Naive thymus-derived CD8-positive, alpha-beta T cell (primary cell): ENCODE results near the gene DHFR. TPM values are rescaled to one million over a fixed set of nuclear protein-coding genes. Genes with fewer than 3 reads are reported as not detected.
A peak's percentile ranks its signal among the peaks of the same experiment; 100 is the strongest.

Experiments
- ATAC-seq, 2 donors: fragments of 150-1000 bp; cut with Tn5 transposase in 1 of 2; sonication (Bioruptor Pico), chemical (Tn5 transposase) in 1 of 2; 1 replicate in 1 of 2; 2 replicates in 1 of 2; pipeline ENCODE4 v1.10.0; 2021; ENCODE audit warnings: mild to moderate bottlenecking in 2 of 2, moderate library complexity in 2 of 2
- POLR2A ChIA-PET: fragments of 350-600 bp; sonication (Branson Sonifier 250); formaldehyde crosslinking; loops from one replicate; lab custom pipeline; 2021; ENCODE audit warnings: antibody characterized with exemption; lab: Charles Lee
- DNase-seq, 10 donors: peaks; one replicate each; pipeline versions ENCODE4 v3.0.0 to v3.0.0-alpha.2; 2020 to 2022
- H3K27ac Mint-ChIP-seq, 10 donors: one replicate each; pipeline ENCODE4 v1.8.0; 2020 to 2022; ENCODE audit warnings: mild to moderate bottlenecking in 10 of 10, mixed read lengths in 10 of 10, moderate library complexity in 4 of 10, inconsistent platforms in 1 of 10
- H3K27me3 Mint-ChIP-seq, 5 donors: one replicate each; pipeline ENCODE4 v1.8.0; 2021 to 2022; ENCODE audit warnings: mixed read lengths in 5 of 5
- H3K36me3 Mint-ChIP-seq, 3 donors: one replicate each; pipeline ENCODE4 v1.8.0; 2020 to 2022; ENCODE audit warnings: mixed read lengths in 3 of 3, mild to moderate bottlenecking in 2 of 3, inconsistent platforms in 1 of 3
- H3K4me1 Mint-ChIP-seq, 4 donors: one replicate each; pipeline ENCODE4 v1.8.0; 2021 to 2022; ENCODE audit warnings: mixed read lengths in 4 of 4
- H3K4me3 Mint-ChIP-seq, 10 donors: one replicate each; pipeline ENCODE4 v1.8.0; 2020 to 2022; ENCODE audit warnings: mild to moderate bottlenecking in 10 of 10, mixed read lengths in 10 of 10, moderate library complexity in 6 of 10, inconsistent platforms in 1 of 10
- H3K9me3 Mint-ChIP-seq, 9 donors: one replicate each; pipeline ENCODE4 v1.8.0; 2020 to 2022; ENCODE audit warnings: mixed read lengths in 9 of 9, mild to moderate bottlenecking in 3 of 9, inconsistent platforms in 1 of 9, moderate library complexity in 1 of 9
- polyA plus RNA-seq, 3 donors: library from polyadenylated mRNA; unstranded; fragments of 300-500 nt; fragmentation: Illumina TruSeq; gene quantifications; one replicate each; pipeline ENCODE4 v1.2.3, GENCODE V29; 2021
- total RNA-seq, 8 experiments: library from RNA in 2 of 8; stranded (reverse) in 2 of 8; gene quantifications; one replicate each; pipeline ENCODE4 v1.2.3 and lab custom pipeline; 2021 to 2026

The DHFR gene
- total and polyA plus RNA-seq, 5 experiments from 2014 or later, result 0.82 to 19.5 (median 2.2) TPM

DNA sequence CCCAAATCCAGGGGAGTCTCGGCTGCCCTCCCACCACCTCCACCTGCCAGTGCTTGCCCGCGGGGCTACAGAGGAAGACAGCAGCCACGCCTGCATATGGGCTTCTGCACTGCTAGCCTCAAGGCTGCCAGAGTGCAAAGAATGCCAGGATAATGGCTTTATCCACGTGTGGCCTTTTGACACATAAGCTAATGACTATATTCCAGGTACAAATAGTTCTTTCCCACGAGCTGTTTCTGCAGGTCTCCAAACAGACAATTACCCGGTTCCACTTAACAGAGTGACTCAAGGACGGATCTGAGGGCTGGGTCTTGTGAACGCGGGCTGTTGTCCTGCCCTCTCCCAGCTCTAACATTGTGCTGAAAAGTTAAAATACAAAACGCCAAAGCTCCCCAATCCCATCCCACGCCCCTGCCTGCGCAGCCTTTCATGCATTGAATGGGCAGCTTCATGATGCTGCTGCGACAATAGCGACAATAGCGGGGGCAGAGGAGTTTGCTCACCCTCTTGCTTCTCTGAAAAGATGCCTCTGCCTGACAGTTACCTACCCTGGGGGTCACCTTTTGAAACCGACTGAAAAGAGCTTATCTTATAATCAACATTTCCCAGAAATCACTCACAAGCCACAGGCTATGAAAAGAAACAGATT is 39.4 kb downstream of the DHFR start:
- peak overlapping the region in 1 of 10 donors; percentile 48 for H3K27ac Mint-ChIP-seq
- DNase-seq (no peak), ATAC-seq (no peak)
- POLR2A ChIA-PET, result no interaction called here
- no peaks in the 10 kb centered on the region for H3K27me3 Mint-ChIP-seq
- peaks cover 0 to 9% (median 3%) of the 10 kb centered on the region in 3 donors for H3K36me3 Mint-ChIP-seq
- H3K9me3 Mint-ChIP-seq, result peaks cover 0 to 6% (median 0%) of the 10 kb centered on the region in 9 donors
- H3K4me3 Mint-ChIP-seq, result no peak overlapping the region
- no peaks in the 10 kb centered on the region for H3K4me1 Mint-ChIP-seq

DNA sequence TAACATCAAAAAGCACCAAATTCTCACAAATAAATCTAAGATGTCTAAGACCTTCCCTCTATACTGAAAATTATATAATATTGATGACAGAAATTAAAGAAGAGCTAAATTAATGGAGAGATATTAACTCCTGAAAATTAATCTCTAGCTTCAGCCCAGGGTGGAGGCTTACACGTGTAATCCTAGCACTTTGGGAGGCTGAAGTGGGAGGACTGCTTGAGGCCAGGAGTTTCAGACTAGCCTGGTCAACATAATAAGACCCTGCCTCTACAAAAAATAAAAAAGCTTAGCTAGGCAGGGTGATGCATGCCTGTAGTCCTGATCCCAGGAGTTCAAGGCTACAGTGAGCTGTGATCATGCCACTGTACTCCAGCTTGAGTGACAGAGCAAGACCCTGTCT is 45.1 kb downstream of the DHFR start:
- Mint-ChIP-seq H3K4me3 (no peak overlapping the region), H3K36me3 (peaks cover 0 to 12% (median 11%) of the 10 kb centered on the region in 3 donors)
- ATAC-seq, result no peak

DNA sequence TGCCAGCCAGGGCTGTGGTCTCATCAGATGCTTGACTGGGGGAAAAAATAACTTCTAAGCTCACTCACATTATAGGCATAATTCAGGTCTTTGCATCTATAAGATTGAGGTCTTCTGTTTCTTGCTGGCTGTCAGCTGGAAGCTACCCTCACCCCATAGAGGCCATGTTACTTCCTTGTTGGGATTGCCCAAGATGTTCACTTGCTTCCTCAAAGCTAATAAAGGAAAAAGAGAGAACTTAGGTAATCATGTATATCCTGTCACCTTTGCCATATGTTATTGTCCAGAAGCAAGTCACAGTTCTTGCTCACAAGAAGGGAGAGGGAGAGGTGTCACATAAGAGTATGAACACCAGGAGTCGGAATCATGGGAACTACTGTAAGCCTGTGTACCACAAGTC is 46.1 kb downstream of the DHFR start:
- Mint-ChIP-seq H3K9me3 (peaks cover 0 to 27% (median 6%) of the 10 kb centered on the region in 9 donors), H3K4me3 (no peak overlapping the region), H3K36me3 (peaks cover 0 to 12% (median 11%) of the 10 kb centered on the region in 3 donors), H3K27ac (no peak overlapping the region), H3K27me3 (no peaks in the 10 kb centered on the region), H3K4me1 (no peaks in the 10 kb centered on the region)
- DNase-seq, result no peak
- no peak for ATAC-seq
- POLR2A ChIA-PET, result no interaction called here

More for the DNA sequence above, 45.1 kb downstream of the DHFR start:
- no peaks in the 10 kb centered on the region for H3K4me1 Mint-ChIP-seq
- POLR2A ChIA-PET, result no interaction called here
- no peak overlapping the region for H3K27ac Mint-ChIP-seq
- no peaks in the 10 kb centered on the region for H3K27me3 Mint-ChIP-seq
- DNase-seq, result no peak
- H3K9me3 Mint-ChIP-seq, result peaks cover 0 to 27% (median 6%) of the 10 kb centered on the region in 9 donors

DNA sequence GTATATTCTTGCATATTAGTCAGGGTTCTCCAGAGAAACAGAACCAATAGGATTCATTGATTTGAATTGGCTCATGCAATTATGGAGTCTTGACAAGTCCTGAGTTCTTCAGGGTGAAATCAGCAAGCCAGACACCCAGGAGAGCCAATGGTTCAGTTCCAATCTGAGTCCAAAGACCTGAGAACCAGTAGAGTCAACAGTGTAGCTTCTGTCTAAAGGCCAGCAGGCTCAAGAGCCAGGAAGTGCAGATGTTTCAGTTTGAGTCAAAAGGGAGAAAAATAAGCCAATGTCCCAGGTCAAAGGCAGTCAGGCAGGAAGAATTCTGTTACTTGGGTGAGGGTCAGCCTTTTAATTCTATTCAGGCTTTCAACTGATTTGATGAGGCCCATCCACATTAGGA is 47.0 kb downstream of the DHFR start:
- H3K27me3 Mint-ChIP-seq, result no peaks in the 10 kb centered on the region
- no peak overlapping the region for H3K27ac Mint-ChIP-seq
- DNase-seq (no peak), ATAC-seq (no peak)
- no peak overlapping the region for H3K4me3 Mint-ChIP-seq
- peaks cover 0 to 27% (median 6%) of the 10 kb centered on the region in 9 donors for H3K9me3 Mint-ChIP-seq
- POLR2A ChIA-PET, result no interaction called here
- no peaks in the 10 kb centered on the region for H3K4me1 Mint-ChIP-seq
- peaks cover 0 to 12% (median 11%) of the 10 kb centered on the region in 3 donors for H3K36me3 Mint-ChIP-seq

DNA sequence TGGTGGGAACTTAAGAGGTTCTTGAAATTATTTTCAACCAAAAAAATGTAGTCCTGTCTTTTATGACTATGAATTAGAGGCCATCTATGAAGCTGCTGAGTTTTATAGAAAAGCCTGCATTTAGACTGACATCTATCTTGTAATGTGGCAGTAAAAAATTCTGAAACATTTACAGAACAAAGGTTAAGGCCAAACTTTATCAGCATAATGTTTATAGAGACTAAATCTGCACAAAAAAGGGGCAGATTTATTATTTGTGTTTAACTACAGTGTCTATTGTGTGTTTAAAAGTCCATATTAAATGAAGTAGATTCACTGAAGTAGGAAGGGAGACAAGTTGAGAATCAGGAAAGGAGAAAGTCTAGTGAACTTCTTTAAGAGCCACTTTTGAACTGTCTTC is 47.4 kb downstream of the DHFR start:
- peaks cover 0 to 27% (median 6%) of the 10 kb centered on the region in 9 donors for H3K9me3 Mint-ChIP-seq

DNA sequence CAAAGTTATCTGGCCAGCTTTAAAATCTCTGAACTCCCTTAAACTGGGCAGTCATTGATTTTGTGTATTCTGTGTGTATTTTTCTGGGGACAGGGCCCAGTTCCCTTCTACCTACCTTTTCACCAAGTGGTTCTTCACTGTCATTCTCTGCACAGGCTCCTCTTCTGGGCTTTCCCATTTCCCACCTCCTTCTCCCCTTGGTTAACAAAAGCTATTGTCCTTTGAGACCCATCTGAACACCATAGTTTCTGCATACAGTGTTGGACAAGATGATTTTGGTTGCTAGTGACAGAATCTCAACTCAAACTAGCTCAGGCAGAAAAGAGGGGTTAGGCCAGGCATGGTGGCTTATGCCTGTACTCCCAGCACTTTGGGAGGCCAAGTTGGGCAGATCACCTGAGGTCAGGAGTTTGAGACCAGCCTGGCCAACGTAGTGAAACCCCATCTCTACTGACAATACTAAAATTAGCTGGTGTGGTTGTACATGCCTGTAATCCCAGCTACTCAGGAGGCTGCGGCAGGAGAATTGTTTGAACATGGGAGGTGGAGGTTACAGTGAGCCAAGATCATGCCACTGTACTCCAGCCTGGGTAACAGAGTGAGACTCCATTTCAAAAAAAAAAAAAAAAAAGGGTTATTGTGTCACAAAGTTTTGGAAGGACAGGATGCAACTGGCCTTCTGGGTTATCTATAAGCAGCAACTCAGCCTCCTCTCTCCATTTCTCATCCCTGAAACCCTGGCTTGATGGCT is 53.7 kb downstream of the DHFR start:
- Mint-ChIP-seq H3K9me3 (no peaks in the 10 kb centered on the region), H3K27ac (no peak overlapping the region), H3K4me3 (no peak overlapping the region), H3K36me3 (no peaks in the 10 kb centered on the region), H3K27me3 (peaks cover 0 to 5% (median 0%) of the 10 kb centered on the region in 5 donors), H3K4me1 (peaks cover 0 to 2% (median 0%) of the 10 kb centered on the region in 4 donors)
- ATAC-seq (peak in 1 of 2 donors; percentile 25), DNase-seq (peak in 2 of 10 donors; percentile 6 to 11)
- POLR2A ChIA-PET, result no interaction called here

More for the DNA sequence above, 47.4 kb downstream of the DHFR start:
- no peak for DNase-seq
- Mint-ChIP-seq H3K4me3 (no peak overlapping the region), H3K27me3 (no peaks in the 10 kb centered on the region), H3K27ac (no peak overlapping the region), H3K36me3 (peaks cover 0 to 12% (median 11%) of the 10 kb centered on the region in 3 donors), H3K4me1 (no peaks in the 10 kb centered on the region)
- no peak for ATAC-seq
- POLR2A ChIA-PET, result no interaction called here

DNA sequence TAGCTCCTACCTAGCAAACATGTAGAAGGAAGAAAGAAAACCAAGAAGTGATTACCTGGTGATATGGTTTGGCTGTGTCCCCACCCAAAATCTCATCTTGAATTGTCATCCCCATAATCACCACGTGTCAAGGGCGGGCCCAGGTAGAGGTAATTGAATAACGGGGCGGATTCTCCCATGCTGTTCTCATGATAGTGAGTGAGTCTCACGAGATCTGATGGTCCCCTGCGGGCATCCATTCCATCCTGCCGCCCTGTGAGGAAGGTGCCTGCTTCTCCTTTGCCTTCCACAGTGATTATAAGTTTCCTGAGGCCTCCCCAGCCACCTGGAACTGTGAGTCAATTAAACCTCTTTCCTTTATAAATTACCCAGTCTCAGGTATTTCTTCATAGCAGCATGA is 57.3 kb downstream of the DHFR start:
- Mint-ChIP-seq H3K9me3 (no peaks in the 10 kb centered on the region), H3K27ac (peak overlapping the region in 1 of 10 donors; percentile 19), H3K27me3 (peaks cover 0 to 5% (median 0%) of the 10 kb centered on the region in 5 donors), H3K4me3 (no peak overlapping the region), H3K36me3 (no peaks in the 10 kb centered on the region), H3K4me1 (peaks cover 0 to 2% (median 0%) of the 10 kb centered on the region in 4 donors)
- DNase-seq, result no peak
- no peak for ATAC-seq
- POLR2A ChIA-PET, result no interaction called here

DNA sequence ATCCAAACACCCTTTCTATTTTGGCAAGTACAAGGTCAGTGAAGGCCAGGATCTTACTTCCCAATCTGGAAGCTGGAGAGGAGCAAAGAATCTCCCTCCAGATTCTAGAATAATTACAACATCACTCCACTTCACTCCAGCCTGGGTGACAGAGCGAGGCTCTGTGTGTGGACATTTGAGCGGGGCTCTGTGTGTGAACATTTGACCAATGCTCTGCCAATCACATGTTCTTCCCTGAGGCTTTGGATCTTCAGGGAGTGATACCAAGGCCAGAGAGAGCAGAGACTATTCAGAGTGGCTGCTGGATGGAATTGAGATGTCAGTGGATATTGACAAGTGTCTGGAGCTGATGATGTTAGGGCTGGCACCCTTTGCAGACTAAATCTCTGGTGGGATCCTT is 60.0 kb downstream of the DHFR start:
- H3K27me3 Mint-ChIP-seq, result peaks cover 0 to 5% (median 2%) of the 10 kb centered on the region in 5 donors
- POLR2A ChIA-PET, result no interaction called here
- H3K36me3 Mint-ChIP-seq, result no peaks in the 10 kb centered on the region
- H3K4me1 Mint-ChIP-seq, result peaks cover 0 to 2% (median 0%) of the 10 kb centered on the region in 4 donors
- H3K27ac Mint-ChIP-seq, result no peak overlapping the region
- H3K4me3 Mint-ChIP-seq, result no peak overlapping the region
- ATAC-seq (no peak), DNase-seq (no peak)
- H3K9me3 Mint-ChIP-seq, result no peaks in the 10 kb centered on the region

DNA sequence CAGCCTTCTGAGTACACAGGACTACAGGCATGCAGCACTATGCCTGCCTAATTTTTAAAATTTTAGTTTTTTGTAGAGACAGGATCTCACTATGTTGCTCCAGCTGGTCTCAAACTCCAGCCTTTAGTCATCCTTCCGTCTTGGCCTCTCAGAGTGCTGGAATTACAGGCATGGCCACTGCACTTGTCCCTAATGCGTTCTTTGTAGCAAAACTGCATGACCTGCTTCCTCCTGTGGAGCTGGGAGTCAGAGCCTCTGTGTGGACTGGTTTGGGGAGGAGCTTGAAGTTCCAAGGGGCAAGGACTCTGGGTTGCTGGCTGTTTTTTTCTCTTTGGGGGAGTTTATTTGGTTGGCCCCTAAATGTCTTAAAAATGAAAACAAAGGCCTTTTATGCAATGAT is 62.0 kb downstream of the DHFR start:
- no peak for DNase-seq
- POLR2A ChIA-PET, result no interaction called here

DNA sequence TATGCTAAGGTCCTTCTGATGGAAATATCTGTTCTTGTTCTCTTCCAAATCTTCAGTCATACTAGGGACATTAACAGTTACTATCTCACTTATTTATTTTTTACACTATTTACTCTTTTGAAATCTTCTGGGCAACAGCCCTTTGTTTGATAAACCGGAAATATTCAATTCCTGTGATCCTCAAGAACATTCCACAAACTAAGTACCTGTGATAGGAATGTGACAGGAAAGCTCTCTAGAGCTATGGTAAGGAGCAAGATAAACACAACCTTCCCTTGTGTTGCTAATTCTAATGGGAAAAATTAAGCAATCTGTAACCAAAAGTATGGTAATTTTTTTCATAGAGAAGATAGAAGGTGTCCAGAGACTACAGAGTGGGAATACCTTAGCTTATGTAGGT is 62.7 kb downstream of the DHFR start:
- H3K9me3 Mint-ChIP-seq, result no peaks in the 10 kb centered on the region
- H3K36me3 Mint-ChIP-seq, result no peaks in the 10 kb centered on the region
- H3K4me1 Mint-ChIP-seq, result no peaks in the 10 kb centered on the region
- H3K27ac Mint-ChIP-seq, result no peak overlapping the region
- DNase-seq (no peak), ATAC-seq (no peak)
- POLR2A ChIA-PET, result no interaction called here
- peaks cover 0 to 6% (median 2%) of the 10 kb centered on the region in 5 donors for H3K27me3 Mint-ChIP-seq
- H3K4me3 Mint-ChIP-seq, result no peak overlapping the region

More for the DNA sequence above, 62.0 kb downstream of the DHFR start:
- H3K4me1 Mint-ChIP-seq, result no peaks in the 10 kb centered on the region
- no peak overlapping the region for H3K4me3 Mint-ChIP-seq
- H3K27me3 Mint-ChIP-seq, result peaks cover 0 to 6% (median 2%) of the 10 kb centered on the region in 5 donors
- no peak overlapping the region for H3K27ac Mint-ChIP-seq
- no peaks in the 10 kb centered on the region for H3K36me3 Mint-ChIP-seq
- no peaks in the 10 kb centered on the region for H3K9me3 Mint-ChIP-seq
- ATAC-seq, result no peak

DNA sequence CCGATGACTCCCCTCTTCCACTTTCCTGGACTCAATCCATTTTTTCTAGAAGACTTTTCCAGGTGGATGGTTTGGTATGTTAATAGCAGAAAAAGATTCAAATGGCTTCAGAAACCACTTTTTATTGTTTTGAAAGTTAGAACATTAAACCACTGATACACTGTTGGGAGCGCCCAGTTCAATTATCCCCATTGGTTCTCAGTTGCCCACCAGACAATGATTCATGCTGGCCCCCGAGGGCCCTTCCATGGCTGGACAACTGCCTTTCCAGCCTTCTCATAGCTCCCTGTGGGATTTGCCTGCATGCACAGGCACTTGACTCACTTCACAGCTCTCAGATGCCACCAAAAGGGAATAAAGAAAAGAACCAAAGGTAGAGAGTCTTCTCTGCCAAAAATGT is 63.4 kb downstream of the DHFR start:
- H3K27me3 Mint-ChIP-seq, result peaks cover 0 to 6% (median 2%) of the 10 kb centered on the region in 5 donors
- H3K36me3 Mint-ChIP-seq, result no peaks in the 10 kb centered on the region
- H3K4me1 Mint-ChIP-seq, result no peaks in the 10 kb centered on the region
- POLR2A ChIA-PET, result no interaction called here
- DNase-seq, result no peak
- H3K9me3 Mint-ChIP-seq, result no peaks in the 10 kb centered on the region
- ATAC-seq, result no peak
- H3K27ac Mint-ChIP-seq, result no peak overlapping the region
- no peak overlapping the region for H3K4me3 Mint-ChIP-seq

DNA sequence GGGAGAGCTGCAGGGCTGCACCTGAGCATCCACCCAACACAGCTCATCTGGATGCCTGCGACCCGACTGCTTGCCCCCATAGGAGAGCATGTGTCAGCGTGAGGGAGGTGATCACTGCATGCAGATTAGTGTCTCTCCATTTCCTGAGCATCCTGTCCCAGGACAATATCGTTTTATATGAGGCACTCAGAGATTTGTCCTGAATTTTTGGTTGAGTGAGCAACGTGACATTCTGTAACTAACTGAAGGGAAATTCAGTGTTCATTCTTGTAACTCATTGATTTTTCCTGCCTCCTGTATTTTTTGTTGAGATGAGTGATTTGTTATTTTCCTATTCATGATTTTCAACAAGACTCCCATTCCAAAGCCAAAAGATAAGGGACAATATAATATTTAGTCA is 64.0 kb downstream of the DHFR start:
- POLR2A ChIA-PET, result no interaction called here
- no peaks in the 10 kb centered on the region for H3K9me3 Mint-ChIP-seq

DNA sequence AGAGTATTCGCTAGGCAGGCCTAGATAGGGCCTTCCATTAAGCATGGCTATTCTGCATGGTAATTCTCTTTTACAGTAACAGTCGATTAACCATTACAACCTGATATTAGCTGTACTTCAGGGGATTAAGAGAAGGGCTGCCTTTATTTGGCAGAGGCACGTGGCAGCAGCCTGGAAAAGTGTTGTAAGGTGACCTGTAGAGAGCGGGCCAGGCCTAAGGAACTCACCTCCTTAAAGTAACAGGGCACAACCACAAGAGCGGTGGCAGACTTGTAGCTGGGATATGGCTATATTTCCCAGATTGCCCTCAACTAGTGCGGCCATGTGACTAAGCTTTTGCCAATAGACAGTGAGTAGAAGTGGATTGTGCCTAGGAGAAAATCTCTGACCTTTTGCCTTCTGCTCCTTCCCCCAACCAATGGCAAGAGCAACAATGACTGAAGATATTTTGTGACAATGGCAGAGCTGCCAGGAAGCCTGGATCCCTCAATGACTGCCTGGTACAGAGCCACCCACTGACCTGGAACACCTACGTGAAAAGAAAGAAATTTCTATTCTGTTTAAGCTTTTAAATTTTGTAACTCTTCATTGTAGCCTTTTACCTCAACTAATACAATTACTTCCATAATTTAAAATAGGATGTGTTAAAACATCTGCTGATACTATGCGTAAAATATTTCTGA is 65.8 kb downstream of the DHFR start:
- Mint-ChIP-seq H3K36me3 (no peaks in the 10 kb centered on the region), H3K27ac (no peak overlapping the region), H3K4me1 (no peaks in the 10 kb centered on the region), H3K9me3 (no peaks in the 10 kb centered on the region), H3K27me3 (peaks cover 0 to 12% (median 8%) of the 10 kb centered on the region in 5 donors), H3K4me3 (no peak overlapping the region)
- no peak for DNase-seq
- POLR2A ChIA-PET, result no interaction called here
- ATAC-seq, result no peak

More for the DNA sequence above, 64.0 kb downstream of the DHFR start:
- Mint-ChIP-seq H3K4me1 (no peaks in the 10 kb centered on the region), H3K27me3 (peaks cover 0 to 6% (median 3%) of the 10 kb centered on the region in 5 donors), H3K27ac (no peak overlapping the region), H3K36me3 (no peaks in the 10 kb centered on the region), H3K4me3 (no peak overlapping the region)
- DNase-seq, result no peak
- no peak for ATAC-seq
